HG02623 (cell line): ENCODE measurements around the gene PLGRKT.
"Not testable (repeated sequence)": the region's sequence is repeated elsewhere in the genome, so short reads cannot be mapped to it uniquely, and the experiment has no call there.

Source experiments
- ATAC-seq: cut with Tn5 transposase; IDR thresholded peaks from one replicate; pipeline ENCODE4 v1.9.1; 2021; ENCODE audit warnings: moderate library complexity; ENCODE audit not compliant: unreplicated experiment

PLGRKT gene

DNA sequence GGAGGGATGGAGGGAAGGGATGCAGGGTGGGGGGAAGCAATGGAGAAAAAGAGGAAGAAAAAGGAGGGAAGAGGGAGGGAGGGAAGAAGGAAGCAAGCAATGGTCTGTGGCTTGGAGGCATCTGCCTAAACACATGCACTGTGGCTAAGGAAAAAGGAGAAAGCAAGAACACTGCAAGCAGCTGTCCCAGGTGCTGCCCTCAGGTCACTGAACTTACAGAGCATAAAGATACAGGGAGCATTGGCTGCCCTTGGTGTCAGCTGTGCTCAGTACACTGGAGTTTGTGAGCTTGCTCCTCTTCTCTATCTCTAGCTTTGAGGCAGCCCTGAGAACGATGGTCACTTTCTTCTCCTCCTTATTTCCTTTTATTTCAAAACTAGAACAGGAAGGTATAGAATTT lies 116.1 kb downstream of the PLGRKT start:
- not testable (repeated sequence) for ATAC-seq

GRCh38 chr9:5321058-5321457 lies 116.7 kb downstream of the PLGRKT start:
- ATAC-seq, result no peak

GRCh38 chr9:5316406-5316805 lies 121.3 kb downstream of the PLGRKT start:
- ATAC-seq, result not testable (repeated sequence)

GRCh38 chr9:5315187-5315923 lies 122.4 kb downstream of the PLGRKT start:
- no peak for ATAC-seq

DNA sequence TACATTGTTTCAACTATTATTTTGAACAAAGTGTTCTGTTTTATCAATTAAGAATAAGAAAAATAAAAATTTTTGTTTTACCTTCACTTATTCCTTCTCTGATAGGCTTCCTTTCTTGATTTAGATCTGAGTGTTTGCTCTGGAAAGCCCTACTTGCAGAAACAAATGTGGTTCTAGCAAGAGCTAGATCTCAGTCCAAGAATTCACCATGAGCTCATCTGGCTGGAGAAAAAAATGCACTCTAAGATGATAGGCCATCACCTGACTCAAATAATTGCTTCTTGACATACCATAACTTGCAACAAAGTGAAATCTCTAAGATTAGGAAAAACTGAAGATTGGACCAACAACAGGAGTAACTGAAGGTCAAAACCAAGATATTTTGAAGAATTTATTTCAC lies 126.9 kb downstream of the PLGRKT start:
- ATAC-seq, result no peak
